Measurements from ENCODE around the gene ITCH.
"Not testable (repeated sequence)": the region's sequence is repeated elsewhere in the genome, so short reads cannot be mapped to it uniquely, and the experiment has no call there.

DNA sequence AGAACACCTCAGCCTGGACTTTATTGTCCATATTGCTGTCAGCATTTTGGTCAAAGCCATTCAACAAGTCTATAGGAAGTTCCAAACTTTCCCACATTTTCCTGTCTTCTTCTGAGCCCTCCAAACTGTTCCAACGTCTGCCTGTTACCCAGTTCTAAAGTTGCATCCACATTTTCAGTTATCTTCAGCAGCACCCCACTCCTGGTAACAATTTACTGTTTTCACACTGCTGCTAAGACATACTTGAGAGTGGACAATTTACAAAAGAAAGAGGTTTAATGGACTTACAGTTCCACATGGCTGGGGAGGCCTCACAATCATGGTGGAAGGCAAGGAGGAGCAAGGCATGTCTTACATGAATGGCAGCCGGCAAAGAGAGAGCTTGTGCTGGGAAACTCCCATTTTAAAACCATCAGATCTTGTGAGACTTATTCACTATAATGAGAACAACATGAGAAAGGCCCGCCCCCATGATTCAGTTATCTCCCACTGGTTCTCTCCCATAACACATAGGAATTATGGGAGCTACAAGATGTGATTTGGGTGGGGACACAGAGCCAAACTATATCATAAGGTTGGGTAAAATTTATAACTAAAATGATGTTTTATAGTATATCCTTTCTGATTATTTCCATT, 120.6 kb downstream of the ITCH start:
- not testable (repeated sequence) for TF ChIP-seq EZH2 (IDR thresholded peaks at IDR 0.05; ENCODE audit: borderline replicate concordance, insufficient read depth, low read length, poor library complexity, severe bottlenecking); EP300 (conservative IDR thresholded peaks at IDR 0.05; ENCODE audit: poor library complexity, severe bottlenecking); MXI1 (conservative IDR thresholded peaks at IDR 0.05; ENCODE audit: poor library complexity, severe bottlenecking); CTCF (IDR thresholded peaks at IDR 0.05; ENCODE audit: poor library complexity, severe bottlenecking); REST (IDR thresholded peaks at IDR 0.05; ENCODE audit: borderline replicate concordance); POLR2AphosphoS5 (IDR thresholded peaks at IDR 0.05); SMC3 (conservative IDR thresholded peaks at IDR 0.05; ENCODE audit: poor library complexity); RAD21 (conservative IDR thresholded peaks at IDR 0.05); TAF1 (IDR thresholded peaks at IDR 0.05; ENCODE audit: low read depth)

Data from neural cell (in vitro differentiated cells).